AG09319 (cell line): ENCODE results near the gene PITPNB.
A peak's percentile ranks its signal among the peaks of the same experiment; 100 is the strongest.

Experiments
- DNase-seq: peaks from one replicate; pipeline ENCODE4 v3.0.0-alpha.2; 2010; ENCODE audit warnings: low read depth; ENCODE audit errors: extremely low read depth
- TF ChIP-seq, protein P1 (sequence below): IDR thresholded peaks from 2 replicates; pipeline ENCODE4 v1.5.1; 2011; ENCODE audit warnings: low read depth, mild to moderate bottlenecking, inconsistent platforms, low read length, moderate library complexity

PITPNB gene

DNA sequence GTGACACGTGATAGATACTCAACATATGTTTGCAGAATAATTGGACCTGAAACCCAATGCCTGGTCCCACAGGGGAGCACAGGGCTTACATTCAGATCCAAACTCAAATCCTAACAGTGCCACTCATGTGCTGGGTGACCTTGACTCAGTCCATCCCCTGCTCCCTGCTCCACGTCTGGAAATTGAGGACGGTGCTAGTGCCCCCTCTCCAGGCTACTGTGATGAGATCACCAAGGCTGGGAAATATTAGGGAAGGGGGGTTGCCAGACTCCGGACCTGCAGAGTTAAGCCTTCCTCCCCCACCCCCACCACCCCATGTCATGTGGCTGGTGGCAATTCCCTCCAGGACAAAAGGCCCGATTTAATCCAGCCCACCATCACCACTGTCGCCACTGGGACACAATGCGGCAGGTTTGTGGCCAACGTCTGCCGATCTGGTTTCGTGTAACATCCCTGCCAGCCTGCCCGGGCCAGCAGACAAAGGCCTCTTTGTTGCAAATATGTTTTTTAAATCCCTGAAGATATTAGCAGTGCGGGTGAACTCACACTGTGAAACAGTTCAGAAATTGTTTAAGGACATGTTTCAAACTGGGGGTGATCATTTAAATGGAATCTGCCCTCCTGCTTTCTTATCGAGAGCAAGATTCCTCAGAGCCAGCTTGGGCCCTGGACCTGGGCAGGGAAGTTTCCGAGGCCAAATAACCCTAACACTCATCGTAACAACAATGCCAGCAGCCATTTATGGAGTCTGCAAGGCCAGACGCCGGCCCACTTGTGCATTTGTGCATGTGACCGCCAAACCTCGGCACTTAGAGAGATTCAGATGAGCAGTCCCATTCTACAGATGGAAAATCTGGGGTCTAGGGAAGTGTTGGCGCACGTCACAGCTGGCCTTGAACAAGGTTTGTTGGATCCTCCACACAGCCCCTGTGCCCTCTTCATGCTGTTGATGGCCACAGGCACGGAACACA lies 97.9 kb downstream of the PITPNB start:
- TF ChIP-seq, protein P1, sequence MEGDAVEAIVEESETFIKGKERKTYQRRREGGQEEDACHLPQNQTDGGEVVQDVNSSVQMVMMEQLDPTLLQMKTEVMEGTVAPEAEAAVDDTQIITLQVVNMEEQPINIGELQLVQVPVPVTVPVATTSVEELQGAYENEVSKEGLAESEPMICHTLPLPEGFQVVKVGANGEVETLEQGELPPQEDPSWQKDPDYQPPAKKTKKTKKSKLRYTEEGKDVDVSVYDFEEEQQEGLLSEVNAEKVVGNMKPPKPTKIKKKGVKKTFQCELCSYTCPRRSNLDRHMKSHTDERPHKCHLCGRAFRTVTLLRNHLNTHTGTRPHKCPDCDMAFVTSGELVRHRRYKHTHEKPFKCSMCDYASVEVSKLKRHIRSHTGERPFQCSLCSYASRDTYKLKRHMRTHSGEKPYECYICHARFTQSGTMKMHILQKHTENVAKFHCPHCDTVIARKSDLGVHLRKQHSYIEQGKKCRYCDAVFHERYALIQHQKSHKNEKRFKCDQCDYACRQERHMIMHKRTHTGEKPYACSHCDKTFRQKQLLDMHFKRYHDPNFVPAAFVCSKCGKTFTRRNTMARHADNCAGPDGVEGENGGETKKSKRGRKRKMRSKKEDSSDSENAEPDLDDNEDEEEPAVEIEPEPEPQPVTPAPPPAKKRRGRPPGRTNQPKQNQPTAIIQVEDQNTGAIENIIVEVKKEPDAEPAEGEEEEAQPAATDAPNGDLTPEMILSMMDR = no peak

DNA sequence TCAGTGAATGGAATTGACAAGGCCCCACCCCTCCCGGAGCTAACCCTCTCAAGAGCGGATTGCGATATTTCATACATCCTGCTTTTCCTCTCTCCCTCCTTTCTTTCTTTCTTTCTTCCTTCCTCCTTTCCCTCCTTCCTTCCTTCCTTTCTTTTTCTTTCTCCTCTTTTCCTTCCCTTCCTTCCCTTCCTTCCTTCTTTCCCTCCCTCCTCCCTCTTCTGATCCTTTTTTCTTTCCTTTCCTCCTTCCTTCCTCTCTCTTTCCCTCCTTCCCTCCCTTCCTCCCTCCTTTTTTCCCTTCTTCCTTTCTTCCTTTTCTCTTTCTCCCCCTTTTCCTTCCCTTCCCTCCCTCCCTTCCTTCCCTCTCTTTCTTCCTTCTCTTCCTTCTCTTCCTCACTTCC lies 102.5 kb downstream of the PITPNB start:
- DNase-seq = no peak
- TF ChIP-seq, protein P1 = no peak

More for the DNA sequence above, 97.9 kb downstream of the PITPNB start:
- DNase-seq = no peak

DNA sequence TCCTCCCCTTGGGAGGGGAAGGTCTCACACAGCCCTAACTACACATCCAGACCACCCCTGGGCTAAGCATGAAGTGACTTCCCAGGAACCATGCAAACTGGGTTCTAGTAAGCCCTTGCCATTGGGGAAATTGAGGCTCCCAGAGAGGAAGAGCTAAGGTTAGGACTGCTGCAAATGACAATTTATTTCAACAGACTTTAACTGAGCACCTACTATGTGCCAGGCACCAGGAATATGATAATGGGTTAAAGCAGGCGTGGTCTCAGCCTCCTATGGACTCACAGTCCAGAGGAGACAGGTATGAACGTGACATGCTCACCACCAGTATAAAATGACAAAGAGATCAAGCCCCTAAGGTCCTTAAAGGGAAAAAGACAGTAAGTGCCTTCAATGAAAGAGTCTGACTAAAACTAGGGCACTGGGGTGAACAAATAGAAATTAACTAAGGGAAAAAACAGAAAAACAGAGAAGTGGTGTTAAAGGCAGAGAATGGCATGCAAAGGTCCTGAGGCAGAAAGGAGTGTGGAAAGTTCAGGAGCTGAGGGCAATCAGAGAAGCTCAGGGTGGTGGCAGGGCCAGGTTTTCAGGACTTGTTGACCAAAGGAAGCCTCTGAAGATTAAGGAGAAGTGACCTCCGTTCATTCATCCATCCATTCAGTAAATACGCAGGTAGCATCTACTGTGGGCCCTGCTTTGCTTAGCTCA lies 103.1 kb downstream of the PITPNB start:
- DNase-seq = no peak
- TF ChIP-seq, protein P1 = no peak

DNA sequence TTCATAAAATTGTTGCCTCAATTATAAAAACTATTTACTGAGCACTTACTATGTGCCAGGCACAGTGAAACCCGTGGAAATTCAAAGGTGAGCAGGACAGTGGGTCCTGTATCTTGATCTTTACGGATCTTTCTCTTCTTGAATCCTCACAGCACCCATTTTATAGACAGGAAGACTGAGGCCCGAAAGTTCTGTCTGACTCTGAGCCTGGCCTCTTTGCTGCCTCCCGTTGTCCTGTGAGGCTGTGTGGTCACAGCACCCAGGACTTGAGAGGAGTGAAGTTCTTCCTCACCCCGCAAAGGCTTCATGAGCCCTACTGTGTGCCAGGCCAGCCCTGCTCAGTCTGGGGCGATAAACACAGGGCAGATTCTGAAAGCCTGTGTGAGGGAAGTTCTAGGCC lies 104.1 kb downstream of the PITPNB start:
- no peak for DNase-seq
- TF ChIP-seq, protein P1 = no peak

DNA sequence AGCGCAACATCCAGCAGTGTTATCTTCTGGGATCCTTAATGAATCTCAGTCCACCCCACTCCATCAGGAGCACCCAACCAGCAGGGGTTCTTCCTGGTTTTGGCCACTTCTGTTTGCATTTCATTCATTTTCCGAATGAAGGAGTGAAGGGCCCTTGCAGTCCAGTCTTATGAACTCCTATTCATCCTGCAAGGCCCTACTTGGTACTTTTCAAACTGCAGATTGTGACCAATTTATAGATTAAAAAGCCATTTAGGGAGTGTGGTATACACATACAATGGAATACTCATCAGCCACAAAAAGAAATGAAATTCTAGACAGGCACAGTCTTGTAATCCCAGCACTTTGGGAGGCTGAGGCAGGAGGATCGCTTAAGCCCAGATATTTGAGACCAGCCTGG lies 107.3 kb downstream of the PITPNB start:
- DNase-seq = no peak
- TF ChIP-seq, protein P1 = no peak

DNA sequence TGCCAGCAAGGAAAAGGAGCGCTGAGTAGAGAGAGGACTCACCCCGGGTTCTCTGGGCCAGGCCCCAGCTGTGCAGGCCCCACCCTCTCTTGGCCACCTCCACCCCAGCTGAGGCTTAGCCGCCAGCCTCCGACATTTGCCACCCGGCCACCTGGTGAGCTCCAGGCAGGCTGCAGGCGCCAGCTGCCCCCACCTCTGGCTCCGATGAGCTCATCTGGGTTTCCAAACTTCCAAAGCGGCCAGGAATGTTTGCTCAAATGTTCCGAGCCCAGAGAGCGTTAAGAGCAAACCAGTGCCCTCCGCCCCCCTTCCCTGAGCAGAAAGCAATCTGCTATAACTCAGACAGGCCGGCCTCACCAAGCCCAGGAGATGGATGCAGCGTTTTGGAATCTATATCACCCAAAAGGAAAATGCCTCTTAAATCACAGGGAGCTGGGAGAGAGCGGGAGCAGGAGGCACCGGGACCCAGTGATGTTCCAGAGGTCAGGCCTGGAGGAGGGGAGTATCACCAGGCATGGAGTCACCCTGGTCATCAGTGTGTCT lies 108.4 kb downstream of the PITPNB start:
- TF ChIP-seq, protein P1 = no peak
- peak; percentile 64 for DNase-seq
